UCSD-AML1 (cell line): Measurements from ENCODE around the gene EPAS1.

Source experiments
- DNase-seq: peaks from one replicate; lab custom pipeline; 2025; ENCODE audit not compliant: unreplicated experiment; lab: John Stamatoyannopoulos, UW

Gene EPAS1

DNA sequence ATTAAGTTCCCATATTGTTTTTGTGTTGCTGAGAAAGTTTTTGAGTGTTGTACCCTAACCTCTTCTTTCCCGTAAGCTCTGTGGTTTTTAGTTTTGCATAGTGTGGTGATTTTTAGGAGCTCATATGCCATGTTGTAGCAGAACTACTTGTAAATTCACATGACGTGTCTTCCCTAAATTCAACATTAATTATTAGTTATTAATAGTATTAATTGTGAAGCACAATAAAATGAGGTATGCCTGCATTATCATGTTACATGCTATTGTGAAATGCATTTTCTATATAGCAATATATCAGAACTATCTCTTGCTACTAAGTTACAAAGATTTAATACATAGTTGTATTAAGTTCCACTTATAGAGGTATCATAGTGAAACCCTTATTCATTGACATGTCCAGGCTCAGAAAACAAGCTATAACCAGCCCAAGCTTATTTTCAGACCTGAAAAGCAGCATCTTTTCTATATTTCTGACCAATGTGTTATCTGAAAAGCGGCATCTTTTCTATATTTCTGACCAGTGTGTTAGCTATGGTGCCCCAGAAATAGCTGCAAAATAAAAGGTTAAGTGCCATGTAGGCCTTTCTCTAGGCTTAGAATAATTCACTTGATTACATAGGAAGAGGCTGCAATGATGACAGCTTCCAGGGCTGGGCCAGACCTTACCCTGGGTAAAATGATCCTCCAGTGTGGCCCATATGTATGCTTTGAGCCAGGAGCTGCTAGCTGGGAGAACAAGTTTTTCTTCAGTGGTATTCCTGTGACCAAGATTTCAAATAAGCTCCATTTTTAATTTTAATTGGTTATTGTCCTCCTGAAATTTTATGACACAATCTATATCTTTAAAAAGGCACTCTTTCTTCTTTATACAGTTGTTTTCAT is 21.6 kb downstream of the EPAS1 start:
- DNase-seq, result no peak

DNA sequence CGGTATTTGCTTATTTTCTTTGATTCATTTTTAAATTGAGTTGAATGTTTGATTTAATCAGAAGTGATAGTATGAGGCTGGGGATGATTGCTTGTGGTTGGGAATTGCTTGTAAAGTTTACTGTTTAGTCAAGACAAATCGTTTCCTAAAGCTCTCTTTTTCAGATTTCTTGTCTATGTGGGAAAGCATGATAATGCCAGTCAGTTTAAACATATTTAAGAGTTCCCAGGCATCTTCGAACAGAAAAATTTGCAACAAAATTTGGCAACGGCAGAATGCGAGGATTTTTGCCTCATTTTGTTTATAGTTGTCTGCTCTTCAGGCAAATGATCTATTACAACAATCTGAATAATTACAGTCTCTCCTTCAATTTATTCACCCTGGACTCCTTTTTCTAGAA is 22.5 kb downstream of the EPAS1 start:
- DNase-seq, result no peak

DNA sequence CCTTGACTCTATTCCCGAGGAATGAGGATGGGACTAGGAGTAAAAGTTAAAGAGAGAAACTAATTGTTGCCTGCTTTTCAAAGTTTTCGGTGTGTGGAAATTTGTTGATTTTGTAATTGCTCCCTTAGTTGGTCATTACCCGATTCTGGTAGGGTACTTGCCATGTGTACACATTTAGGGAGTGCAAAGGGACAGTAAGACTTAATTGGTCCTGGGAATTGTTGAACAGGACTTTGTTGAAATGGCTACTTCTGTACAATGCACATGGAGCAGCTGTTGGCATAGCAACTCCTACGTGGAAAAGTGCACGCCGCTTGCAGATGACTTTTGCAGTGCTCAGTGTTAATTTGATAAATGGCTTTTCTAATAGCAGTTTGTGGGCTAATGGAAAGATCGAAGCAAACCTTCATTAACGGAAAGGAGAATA is 22.9 kb downstream of the EPAS1 start:
- no peak for DNase-seq

DNA sequence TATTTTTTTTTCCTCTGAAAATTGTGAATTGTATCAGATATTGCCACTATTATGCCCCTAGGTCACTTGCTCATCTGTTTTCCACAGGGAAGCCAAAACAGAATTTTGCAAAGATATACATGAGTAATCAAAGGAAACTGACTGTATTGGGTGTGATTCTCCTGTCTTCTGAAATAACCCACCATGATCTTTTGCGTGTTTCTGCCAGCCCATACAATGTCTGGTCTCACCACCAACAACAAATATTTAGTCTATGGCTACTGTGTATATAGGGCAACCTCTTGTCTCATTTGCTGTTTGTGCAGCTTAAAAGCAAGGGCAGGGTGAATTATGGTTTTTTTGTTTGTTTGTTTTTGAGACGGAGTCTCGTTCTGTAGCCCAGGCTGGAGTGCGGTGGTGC is 26.5 kb downstream of the EPAS1 start:
- no peak for DNase-seq

DNA sequence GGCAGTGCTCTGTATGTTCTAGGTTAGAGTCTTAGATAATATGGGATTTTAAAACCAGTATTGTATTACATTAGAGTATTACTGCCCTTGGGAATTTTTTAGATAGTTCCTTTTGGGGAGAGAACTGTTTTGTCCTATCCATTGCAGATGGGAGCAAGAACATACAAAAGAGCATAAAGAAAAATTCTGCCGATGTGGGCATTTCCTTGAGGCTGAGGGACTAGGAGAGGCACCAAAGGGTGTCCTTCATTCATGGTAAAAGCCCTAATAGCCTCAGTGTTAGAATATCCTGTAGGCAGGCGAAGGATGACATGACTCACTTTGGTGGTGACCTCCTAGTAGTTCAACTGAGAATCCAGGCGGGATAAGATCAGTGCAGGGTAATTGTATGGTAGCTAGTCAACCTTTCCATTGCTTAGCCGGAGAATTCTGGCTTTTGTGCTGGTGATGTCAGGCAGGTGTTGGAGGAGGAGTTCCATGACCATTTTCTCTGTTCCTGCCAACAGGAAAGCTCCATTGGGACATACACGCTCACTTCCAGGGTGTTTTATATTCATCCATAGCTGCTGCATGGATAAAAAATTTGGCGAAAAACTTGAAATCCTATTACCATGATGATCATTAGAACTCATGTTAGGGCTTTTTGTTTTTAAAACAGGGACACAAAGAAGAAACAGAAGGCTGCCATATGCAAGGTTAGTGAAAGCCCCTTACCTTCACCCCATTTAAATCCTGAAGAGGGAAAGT is 28.1 kb downstream of the EPAS1 start:
- DNase-seq, result no peak

DNA sequence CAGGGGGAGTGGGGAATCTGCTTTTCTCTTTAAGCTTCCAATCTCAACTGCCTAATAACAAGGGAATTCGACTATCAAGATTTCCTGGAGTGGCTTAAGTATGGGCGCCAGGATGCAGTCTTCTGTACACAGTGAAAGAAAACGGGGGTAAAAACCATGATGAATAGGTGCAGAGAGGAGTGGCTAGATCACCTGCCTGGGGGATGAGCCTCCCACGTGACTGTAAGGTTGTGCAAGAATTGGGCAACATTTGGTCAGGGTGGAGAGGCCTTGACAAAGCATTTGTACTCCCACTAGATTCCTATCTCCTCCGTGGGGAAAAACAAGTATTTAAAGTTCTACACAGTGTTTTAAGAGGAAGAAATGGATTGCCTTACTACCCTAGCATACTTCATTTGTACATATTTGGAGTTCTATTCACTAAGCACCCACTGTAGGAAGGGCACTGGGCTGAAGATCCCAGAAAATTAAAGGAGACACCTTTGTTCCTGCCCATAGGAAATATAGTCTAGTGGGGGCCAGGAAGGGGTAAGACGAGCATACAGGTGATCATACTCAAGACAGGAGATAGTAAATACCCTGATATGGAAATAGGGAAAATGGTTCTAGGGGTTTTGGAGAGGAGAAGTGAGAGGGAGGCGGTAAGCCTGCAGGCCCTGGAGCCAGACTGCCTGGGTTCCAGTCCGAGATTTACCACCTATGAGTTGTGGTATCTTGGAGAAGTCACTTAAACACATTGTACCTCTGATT is 29.2 kb downstream of the EPAS1 start:
- DNase-seq, result no peak

DNA sequence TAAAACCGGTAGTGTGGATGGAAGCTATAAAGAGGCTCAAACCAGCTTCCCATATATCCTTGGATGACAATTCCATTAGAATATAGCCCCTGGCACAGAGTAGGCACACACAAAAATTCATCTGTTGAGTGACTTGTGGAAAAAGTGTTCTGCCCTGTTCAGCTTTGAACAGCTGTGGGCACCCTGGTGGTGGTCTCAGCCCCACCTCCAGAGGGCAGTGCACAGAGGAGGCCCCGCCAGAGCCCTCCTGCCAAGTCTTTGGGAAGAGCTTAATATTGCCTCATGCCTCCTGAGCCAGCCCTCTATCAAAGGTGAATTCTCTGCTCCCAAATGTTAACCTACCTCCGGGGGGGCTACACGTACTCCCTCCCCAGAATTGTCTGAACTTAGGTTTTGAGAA is 30.4 kb downstream of the EPAS1 start:
- DNase-seq, result peak; percentile 25

DNA sequence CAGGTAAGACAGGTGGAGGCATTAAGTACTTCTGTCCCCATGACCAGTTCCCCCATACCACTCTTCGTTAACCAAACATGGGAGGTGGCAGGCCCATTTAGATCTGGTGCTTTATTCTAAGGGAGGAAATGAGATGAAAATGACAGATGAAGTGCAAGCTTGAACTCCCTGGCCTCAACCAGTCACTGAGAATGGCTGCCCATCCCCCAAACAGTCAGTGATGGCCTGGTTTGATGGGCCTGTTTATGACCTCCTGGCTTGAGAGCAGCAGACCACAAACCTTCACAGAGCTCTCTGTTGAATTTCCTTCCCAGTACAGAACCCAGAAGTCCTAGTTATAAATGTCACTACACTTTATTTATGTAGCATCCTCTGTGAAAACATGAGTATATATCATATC is 31.1 kb downstream of the EPAS1 start:
- peak; percentile 64 for DNase-seq

DNA sequence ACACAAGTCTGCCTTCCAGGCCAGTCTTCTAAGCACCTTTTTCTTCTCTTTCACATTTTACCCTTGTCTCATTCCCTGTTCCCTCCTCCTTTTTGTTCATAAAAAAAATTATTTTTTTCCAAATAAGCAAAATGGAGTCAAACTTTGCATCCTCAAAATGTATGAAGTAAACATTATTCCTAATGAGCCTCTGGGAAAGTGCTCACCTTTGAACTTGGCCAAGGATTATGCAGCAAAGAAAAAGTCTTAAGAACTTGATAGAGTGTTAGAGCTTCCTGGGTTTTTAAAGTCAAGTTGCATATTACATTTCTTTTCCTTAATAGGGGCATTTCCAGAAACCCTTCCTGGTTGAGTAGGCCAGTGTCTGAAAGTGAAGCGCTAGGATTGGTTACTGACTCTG is 31.6 kb downstream of the EPAS1 start:
- DNase-seq, result no peak

DNA sequence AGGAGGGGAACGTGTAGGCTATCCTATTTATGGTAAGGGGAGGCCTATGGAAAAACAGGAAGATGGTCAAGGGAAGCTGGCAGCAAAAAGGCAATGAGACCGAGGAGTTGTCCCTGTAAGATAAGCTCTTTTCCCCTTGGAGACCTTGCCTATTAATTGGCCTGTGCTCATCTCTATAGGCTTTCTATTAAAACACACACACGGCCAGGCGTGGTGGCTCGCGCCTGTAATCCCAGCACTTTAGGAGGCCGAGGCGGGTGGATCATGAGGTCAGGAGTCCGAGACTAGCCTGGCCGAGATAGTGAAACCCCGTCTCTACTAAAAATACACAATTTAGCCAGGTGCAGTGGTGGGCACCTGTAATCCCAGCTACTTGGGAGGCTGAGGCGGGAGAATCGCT is 32.1 kb downstream of the EPAS1 start:
- DNase-seq, result no peak

DNA sequence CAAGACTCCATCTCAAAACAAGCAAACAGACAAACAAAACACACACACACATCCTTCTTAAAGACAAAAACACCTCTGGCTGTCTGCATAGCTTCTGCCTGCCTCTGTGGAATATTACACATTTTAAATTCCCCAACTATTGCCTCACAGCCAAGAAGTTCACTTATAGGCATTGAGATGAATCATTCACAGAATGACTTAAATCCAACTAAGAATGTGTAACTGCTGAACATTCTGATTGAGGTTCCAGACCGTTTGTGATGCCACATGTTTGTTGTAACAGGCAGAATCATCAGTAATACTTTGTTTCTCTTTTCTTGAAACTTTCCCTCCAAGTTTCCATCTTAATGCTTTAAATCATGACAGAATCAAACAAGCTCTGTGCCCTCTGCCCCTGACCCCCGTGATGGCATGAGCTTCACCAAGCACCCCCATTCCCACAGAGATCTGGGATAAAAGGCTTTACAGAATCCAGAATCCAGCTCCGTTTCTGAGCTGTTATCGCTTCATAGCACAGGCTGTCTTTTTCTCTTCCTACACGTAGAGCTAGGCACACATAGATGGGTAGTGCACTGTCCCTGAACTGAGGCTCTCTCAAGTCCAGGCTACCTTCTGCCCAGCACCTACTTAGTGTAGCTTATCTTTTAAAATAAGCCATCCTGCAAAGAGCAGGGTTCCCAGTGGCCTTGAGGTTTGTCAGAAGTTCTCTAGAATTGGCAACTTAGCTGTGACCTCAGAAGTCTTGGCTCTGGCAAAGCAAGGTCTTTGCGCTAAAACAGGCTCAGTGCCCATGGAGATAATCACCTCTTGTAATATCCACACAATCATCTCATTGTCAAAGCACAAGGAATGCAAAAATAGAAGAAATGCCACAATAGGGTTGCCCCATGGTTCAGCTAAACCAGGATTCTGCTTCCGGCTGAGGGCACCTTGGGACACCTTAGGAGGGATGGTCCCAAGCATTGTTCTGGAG is 32.9 kb downstream of the EPAS1 start:
- DNase-seq, result no peak

DNA sequence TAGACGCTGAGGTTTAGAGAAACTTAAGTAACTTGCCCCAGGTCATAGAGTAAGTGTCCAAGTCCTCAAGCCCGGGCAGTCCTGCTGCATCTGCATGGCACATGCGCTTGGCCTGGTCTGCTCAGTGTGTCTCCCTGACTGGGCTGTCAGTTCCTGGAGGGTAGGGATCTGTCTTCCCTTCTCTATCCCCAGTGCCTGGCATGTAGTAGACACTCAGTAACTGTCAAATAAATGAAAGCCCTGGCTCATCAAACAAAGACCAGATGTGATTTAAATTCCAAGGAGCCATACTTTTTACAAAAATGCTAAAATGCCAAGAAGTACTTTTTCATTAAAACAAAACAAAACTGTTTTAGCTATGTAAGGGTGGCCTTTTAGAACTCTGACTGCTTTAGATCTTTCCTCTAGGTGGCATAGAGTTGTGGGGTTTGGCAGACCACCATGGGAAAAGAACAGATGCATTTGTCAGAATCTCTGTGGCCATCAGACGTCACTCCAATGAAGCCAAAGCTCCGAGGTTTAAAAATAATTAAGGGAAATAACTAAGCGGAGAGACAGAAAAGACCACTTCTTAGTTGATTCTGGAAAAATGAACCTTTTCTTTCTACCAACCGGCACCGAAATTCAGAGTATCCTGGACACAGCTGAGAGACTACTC is 34.0 kb downstream of the EPAS1 start:
- no peak for DNase-seq

DNA sequence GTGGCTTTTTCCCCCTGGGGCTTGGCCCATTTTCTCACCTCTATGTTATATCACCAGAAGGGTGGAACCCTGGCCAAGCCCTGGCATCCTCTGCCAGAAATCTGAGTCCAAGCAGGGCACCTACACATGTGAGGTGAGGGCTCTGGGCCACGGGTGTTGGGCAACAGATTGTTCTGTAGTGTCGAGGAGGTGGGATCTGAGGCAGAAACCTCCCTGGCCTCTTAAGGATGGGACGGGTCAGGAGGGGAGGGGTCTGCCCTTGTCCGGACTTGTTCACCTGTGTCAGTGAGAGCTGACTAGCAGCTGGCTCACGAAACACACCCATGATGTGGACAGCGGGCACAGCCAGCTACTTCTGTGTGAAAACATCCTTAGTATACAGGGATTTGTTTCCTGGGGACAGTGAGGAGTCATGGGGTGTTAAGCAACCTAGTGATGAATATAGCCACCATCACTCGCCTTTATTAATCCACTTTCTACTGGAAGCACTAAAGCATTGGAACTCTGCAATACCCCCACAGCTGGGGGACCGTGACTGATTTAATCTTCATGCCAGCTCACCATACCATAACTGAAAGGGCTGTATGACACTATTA is 35.6 kb downstream of the EPAS1 start:
- DNase-seq, result no peak

DNA sequence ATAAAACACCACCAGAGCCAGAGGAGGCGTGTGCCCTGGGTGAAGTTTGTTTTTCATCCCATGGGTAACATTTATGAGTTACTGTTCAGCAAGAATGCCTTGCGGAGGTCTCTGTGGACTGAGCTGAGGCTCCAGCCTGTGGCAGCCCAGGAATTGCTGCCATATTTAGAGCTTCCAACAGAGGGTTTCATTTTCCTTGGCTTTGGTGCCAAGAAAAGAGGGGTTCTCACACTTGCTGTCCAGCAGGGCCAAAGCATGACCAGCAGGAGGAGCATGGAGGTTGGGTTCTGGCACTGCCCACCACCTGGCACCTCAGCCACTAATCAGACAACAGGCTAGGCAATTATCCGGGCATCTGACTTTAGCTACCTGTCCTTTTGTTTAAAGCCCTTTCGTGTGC is 36.7 kb downstream of the EPAS1 start:
- no peak for DNase-seq

DNA sequence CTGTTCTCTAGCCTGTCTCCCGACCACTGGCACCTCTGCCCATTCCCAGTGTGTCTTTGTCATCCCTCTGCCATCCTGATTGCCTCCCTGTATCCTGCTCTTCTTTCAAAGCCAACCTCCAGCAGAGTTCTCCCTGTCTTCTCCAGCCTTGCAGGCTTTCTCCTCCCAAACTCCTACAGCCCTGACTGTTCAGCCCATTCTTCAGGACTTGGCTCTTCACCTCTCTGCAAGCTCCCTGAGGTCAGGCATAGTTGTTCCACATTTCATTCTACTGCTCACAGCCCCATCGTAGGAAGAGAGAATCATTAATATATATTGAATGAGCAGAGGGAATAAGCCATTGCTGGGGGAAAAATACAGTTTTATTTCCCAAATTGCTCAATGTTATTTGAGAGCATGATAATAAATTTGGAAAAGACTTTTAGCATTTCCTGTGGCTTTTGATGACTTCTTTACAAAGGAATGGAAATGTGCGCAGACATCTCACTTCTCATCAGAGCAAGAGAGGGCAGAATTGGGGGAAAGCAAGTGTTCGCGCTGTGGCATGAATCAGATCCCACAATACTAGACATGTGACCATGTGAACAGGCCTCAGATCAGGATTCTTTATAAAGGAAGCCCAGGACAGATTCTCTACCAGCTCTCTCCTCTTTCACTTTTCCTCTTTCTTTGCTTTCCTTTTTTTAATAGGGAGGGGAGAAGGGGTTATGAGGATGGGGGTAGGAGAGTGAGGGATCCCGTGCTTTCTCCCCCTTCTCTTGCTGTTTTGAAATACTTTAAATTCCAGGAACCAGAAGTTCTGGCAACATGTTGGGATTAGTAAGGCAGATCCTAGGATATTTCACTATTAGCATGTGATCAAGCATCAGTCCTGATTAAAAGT is 37.4 kb downstream of the EPAS1 start:
- DNase-seq, result no peak

DNA sequence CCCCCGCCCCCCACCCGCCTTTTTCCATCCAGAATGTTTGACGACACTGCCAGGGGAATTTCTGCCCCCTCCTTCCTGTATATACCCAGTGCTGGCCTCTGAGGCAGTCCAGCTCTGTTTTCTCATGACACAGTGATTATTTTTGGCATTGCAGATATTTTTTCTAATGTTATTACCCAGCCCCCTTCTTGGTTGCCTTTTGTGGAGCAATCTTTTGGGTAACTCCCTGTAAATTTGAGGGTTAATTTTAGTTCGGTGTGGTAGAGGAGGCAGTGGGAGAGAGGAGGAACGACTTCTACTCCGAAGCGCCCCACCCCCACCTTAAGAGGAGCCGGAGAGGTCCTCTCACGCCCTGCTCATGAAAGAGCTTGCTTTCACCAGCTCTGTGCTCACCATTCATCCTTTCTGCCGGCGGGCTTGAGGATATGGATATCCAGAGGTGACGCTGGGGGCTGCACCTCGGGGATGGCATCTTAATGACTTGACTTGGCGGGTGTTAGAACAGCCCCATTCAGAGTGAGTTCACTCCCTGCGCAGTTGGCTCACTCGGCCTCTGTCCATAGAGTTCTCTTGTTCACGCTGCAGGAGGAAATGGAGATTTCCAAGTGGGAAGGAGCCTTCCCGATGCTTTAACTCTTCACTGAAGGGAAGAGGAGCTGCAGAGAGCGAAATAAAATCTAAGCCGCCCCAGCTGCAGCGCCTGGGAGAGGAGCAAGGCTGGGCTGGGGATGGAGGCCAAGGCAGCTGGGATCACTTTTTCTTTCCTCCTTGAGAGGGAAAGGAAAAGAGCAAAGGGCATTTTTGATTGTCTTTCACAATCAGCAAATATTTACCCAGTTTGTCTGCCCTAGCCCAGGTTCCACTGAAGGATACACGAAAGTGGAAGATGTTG is 38.4 kb downstream of the EPAS1 start:
- DNase-seq, result no peak

DNA sequence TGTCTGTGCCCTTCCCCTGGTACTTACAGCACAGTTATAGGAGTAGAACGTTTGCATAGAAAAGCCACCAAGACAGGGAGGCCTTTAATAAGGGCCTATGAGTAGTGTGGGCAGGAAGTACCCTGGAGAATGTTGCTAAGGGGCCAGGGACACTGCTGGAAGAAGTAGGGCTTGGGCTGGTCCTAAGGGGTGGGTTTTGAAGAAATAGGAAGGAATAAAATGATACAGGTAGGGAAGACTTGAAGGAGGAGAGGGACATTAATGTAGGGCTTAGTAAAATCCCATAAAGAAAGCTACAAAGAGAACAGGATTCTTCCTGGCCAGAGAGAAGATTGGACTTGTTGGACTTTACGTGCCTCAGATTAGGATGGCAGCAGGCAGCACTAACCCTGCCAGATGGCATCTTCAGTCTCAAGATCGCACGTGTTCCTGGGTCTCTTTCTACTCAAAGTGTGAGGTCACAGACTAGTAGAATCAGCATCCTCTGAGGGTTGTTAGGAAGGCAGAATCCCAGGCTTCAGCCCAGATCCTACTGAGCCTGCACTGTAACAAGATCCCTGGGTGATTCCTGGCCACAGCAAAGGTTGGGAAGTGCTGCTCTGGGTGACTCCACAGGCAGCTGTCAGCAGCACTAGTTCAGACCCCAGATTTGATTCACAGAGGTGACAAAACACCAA is 39.2 kb downstream of the EPAS1 start:
- no peak for DNase-seq
